ENCODE results near the gene FUNDC1. TPM values are rescaled to one million over a fixed set of nuclear protein-coding genes. Genes with fewer than 3 reads are reported as not detected.

Gene FUNDC1
- total and polyA plus RNA-seq, 9 donors, result 10.6 to 25.7 (median 15.5) TPM

GRCh38 chrX:44544036-44544435 is 1.4 kb upstream of the FUNDC1 start:
- H3K4me1 ChIP-seq (ENCODE audit: insufficient read depth), result peaks cover 6% of the 10 kb centered on the region
- 86 to 92% (median 91%) methylated on average over 6 of the region's 6 CpGs for WGBS, 3 donors
- no peaks in the 10 kb centered on the region for H3K27me3 ChIP-seq
- H3K27ac ChIP-seq, result no peak overlapping the region
- no peak overlapping the region for H3K4me3 ChIP-seq
- no peaks in the 10 kb centered on the region for H3K9me3 ChIP-seq
- TF ChIP-seq EP300 (IDR thresholded peaks at IDR 0.05) (no peak), CTCF (IDR thresholded peaks at IDR 0.05) (no peak), POLR2A (IDR thresholded peaks at IDR 0.05) (no peak)
- DNase-seq, result no peak
- intact Hi-C loops (cut with DNase I), result loop anchor here in 1 of 4 donors (5.0 to 10.0 kb wide), 2 partner anchors 328 to 589 kb away; partner anchors contain the start of gene KDM6A
- no peaks in the 10 kb centered on the region for H3K36me3 ChIP-seq

DNA sequence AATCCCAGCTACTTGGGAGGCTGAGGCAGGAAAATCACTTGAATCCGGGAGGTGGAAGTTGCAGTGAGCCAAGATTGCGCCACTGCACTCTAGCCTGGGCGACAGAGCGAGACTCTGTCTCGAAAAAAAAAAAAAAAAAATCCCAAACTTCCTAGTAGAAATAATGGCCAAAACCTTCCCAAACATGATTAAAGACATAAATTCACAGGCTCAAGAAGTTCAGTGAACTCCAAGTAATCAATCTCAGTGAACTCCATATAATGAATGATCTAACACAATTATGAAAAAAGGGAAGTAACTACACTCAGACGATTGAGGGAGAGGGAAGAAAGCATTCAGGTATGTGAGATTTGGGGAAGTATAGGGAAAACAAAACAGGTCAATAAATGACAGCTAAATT is 6.5 kb downstream of the FUNDC1 start:
- H3K27ac ChIP-seq, result no peak overlapping the region
- no peaks in the 10 kb centered on the region for H3K9me3 ChIP-seq
- no peak for DNase-seq
- no peaks in the 10 kb centered on the region for H3K4me1 ChIP-seq (ENCODE audit: insufficient read depth)
- intact Hi-C loops (cut with DNase I), result no loop called here
- TF ChIP-seq POLR2A (IDR thresholded peaks at IDR 0.05), result no peak
- TF ChIP-seq CTCF (IDR thresholded peaks at IDR 0.05), result no peak
- TF ChIP-seq EP300 (IDR thresholded peaks at IDR 0.05), result no peak
- 82 to 94% (median 93%) methylated on average over 6 of the region's 6 CpGs for WGBS, 3 donors
- H3K4me3 ChIP-seq, result no peak overlapping the region
- H3K27me3 ChIP-seq, result no peaks in the 10 kb centered on the region
- H3K36me3 ChIP-seq, result no peaks in the 10 kb centered on the region

- Histone ChIP-seq H3K36me3 (no peaks in the 10 kb centered on the region), H3K27me3 (no peaks in the 10 kb centered on the region), H3K9me3 (no peaks in the 10 kb centered on the region), H3K27ac (no peak overlapping the region), H3K4me1 (ENCODE audit: insufficient read depth) (no peaks in the 10 kb centered on the region), H3K4me3 (no peak overlapping the region)
- TF ChIP-seq EP300 (IDR thresholded peaks at IDR 0.05) (no peak), POLR2A (IDR thresholded peaks at IDR 0.05) (no peak), CTCF (IDR thresholded peaks at IDR 0.05) (no peak)
- 65 to 79% (median 76%) methylated on average over 3 of the region's 3 CpGs for WGBS, 3 donors
- intact Hi-C loops (cut with DNase I), result no loop called here
- DNase-seq, result no peak
These were observed 13.3 kb downstream of the FUNDC1 start for GRCh38 chrX:44529310-44529709.

DNA sequence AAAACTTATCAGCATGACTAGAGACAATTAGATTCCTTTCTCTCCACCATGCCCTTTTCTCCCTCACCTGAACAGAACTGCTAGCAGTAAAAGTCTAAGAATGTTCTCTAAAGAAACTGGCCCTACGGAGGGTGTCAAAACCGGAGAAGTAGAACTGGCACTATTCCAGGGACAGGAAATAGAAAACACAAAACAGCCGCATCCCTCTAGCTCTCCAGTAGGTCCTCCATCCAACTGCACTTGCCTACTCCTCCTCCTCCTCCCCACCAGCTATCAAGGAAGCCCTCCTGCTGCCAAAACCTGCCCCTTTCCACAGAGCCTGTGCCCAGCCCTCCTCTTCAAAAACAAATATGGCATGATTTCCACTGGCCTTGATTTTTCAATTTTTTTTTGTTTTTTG is 28.4 kb downstream of the FUNDC1 start:
- intact Hi-C loops (cut with DNase I), result no loop called here
- TF ChIP-seq EP300 (IDR thresholded peaks at IDR 0.05) (no peak), CTCF (IDR thresholded peaks at IDR 0.05) (no peak), POLR2A (IDR thresholded peaks at IDR 0.05) (no peak)
- Histone ChIP-seq H3K27me3 (no peaks in the 10 kb centered on the region), H3K4me1 (ENCODE audit: insufficient read depth) (no peaks in the 10 kb centered on the region), H3K27ac (no peak overlapping the region), H3K4me3 (no peak overlapping the region), H3K36me3 (no peaks in the 10 kb centered on the region), H3K9me3 (no peaks in the 10 kb centered on the region)
- no peak for DNase-seq
- WGBS, 3 donors, result 27 to 43% (median 42%) methylated on average over 3 of the region's 3 CpGs
